Psoas muscle (tissue), 8 donors: ENCODE results near the gene GSE1. TPM values are rescaled to one million over a fixed set of nuclear protein-coding genes. Genes with fewer than 3 reads are reported as not detected.
"Not testable (repeated sequence)": the region's sequence is repeated elsewhere in the genome, so short reads cannot be mapped to it uniquely, and the experiment has no call there.

ENCODE experiments used
- ATAC-seq, 4 donors: fragments of 200-7000 bp; cut with Tn5 transposase; one replicate each; pipeline ENCODE4 v1.9.1; 2020; ENCODE audit warnings: moderate library complexity in 3 of 4, mild to moderate bottlenecking in 2 of 4
- DNase-seq, 2 donors: peaks; one replicate each; pipeline ENCODE4 v3.0.0-alpha.2; 2020
- H3K27ac ChIP-seq: fragments of 200-600 bp; one replicate; pipeline ENCODE4 v1.8.0; 2022
- H3K27me3 ChIP-seq, 3 donors: fragments of 200-600 bp in 1 of 3; one replicate each; pipeline versions ENCODE4 v1.6.1 to v1.8.0; 2013 to 2022; ENCODE audit warnings: low read length in 2 of 3, mild to moderate bottlenecking in 2 of 3, moderate library complexity in 1 of 3; ENCODE audit not compliant: insufficient read depth in 3 of 3
- H3K36me3 ChIP-seq, 2 donors: fragments of 200-600 bp in 1 of 2; one replicate each; pipeline versions ENCODE4 v1.6.1 to v1.8.0; 2013 to 2022; ENCODE audit warnings: low read depth in 1 of 2, mild to moderate bottlenecking in 1 of 2, moderate library complexity in 1 of 2; ENCODE audit not compliant: insufficient read depth in 1 of 2
- H3K4me1 ChIP-seq: fragments of 200-600 bp; one replicate; pipeline ENCODE4 v1.8.0; 2022
- H3K4me3 ChIP-seq: fragments of 200-600 bp; one replicate; pipeline ENCODE4 v1.8.0; 2022; ENCODE audit warnings: mild to moderate bottlenecking
- H3K9me3 ChIP-seq: fragments of 200-600 bp; one replicate; pipeline ENCODE4 v1.8.0; 2022
- WGBS, 3 donors: extraction: QIAGEN DNeasy Blood & Tissue Kit; methylation state at CpG; one replicate each; pipeline versions ENCODE4 v1.1.6 to v1.1.7; 2013; 5-methylcytosine and 5-hydroxymethylcytosine counted together
- intact Hi-C, 2 donors: fragments of 100-400 bp; cut with DNase I; formaldehyde crosslinking; loops; one replicate each; pipeline versions ENCODE4 v1.11.0 to v1.14.2; 2022
- polyA plus RNA-seq, 3 donors: library from polyadenylated mRNA; stranded (reverse); fragments of 200-250 nt; gene quantifications; one replicate each; pipeline ENCODE4 v1.2.3, GENCODE V29; 2013
- total RNA-seq, 4 donors: library from RNA; stranded (reverse); fragmentation: NEBNext Ultra II Directional in 2 of 4; extraction: Animal tissue kit (Norgen Biotek cat#: 25700) in 2 of 4; gene quantifications; one replicate each; pipeline versions ENCODE4 v1.2.1 to v1.2.4, GENCODE V29; 2021 to 2023
- TF ChIP-seq, protein P1 (sequence below): fragments of 200-600 bp; IDR thresholded peaks from one replicate; pipeline ENCODE4 v1.8.0; 2022; ENCODE audit warnings: antibody characterized with exemption
- donor health status: healthy with polysubstance abuse.
- donor health status: DM: no; HTN: no; CAD: no; lungs with moderate emphysema.
- donor health status: Bipolar disorder and iron deficiency.
- donor health status: healthy.
- donor health status: DM: yes; HTN: yes; CAD: no.
- donor health status: DM: no; HTN: no; CAD: no.
- donor health status: DM: no; HTN: no; CAD: no.
- donor health status: DM: yes; HTN: yes; CAD: no.

Gene GSE1
- total and polyA plus RNA-seq, 7 donors, result 10.8 to 90.5 (median 47.0) TPM

GRCh38 chr16:85588562-85589503 lies 24.3 kb upstream of the GSE1 start:
- WGBS, 3 donors, result 86 to 87% (median 86%) methylated on average over 21 to 27 of the region's 27 CpGs
- TF ChIP-seq, protein P1, sequence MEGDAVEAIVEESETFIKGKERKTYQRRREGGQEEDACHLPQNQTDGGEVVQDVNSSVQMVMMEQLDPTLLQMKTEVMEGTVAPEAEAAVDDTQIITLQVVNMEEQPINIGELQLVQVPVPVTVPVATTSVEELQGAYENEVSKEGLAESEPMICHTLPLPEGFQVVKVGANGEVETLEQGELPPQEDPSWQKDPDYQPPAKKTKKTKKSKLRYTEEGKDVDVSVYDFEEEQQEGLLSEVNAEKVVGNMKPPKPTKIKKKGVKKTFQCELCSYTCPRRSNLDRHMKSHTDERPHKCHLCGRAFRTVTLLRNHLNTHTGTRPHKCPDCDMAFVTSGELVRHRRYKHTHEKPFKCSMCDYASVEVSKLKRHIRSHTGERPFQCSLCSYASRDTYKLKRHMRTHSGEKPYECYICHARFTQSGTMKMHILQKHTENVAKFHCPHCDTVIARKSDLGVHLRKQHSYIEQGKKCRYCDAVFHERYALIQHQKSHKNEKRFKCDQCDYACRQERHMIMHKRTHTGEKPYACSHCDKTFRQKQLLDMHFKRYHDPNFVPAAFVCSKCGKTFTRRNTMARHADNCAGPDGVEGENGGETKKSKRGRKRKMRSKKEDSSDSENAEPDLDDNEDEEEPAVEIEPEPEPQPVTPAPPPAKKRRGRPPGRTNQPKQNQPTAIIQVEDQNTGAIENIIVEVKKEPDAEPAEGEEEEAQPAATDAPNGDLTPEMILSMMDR, result no peak
- no peak for DNase-seq
- Histone ChIP-seq H3K36me3 (no peaks in the 10 kb centered on the region), H3K27ac (no peak overlapping the region), H3K4me3 (no peak overlapping the region), H3K27me3 (no peaks in the 10 kb centered on the region), H3K9me3 (no peaks in the 10 kb centered on the region), H3K4me1 (peaks cover 18% of the 10 kb centered on the region)
- ATAC-seq, result no peak
- intact Hi-C loops, result no loop called here

- no peaks in the 10 kb centered on the region for H3K36me3 ChIP-seq
- peaks cover 18% of the 10 kb centered on the region for H3K4me1 ChIP-seq
- no peaks in the 10 kb centered on the region for H3K27me3 ChIP-seq
- no peak for DNase-seq
- intact Hi-C loops, result no loop called here
- no peak overlapping the region for H3K4me3 ChIP-seq
- no peak overlapping the region for H3K27ac ChIP-seq
- TF ChIP-seq, protein P1, result no peak
- 97 to 98% (median 98%) methylated on average over 20 of the region's 20 CpGs for WGBS, 3 donors
- H3K9me3 ChIP-seq, result no peaks in the 10 kb centered on the region
- ATAC-seq, result no peak
Observed at GRCh38 chr16:85589688-85590505, 23.2 kb upstream of the GSE1 start.

DNA sequence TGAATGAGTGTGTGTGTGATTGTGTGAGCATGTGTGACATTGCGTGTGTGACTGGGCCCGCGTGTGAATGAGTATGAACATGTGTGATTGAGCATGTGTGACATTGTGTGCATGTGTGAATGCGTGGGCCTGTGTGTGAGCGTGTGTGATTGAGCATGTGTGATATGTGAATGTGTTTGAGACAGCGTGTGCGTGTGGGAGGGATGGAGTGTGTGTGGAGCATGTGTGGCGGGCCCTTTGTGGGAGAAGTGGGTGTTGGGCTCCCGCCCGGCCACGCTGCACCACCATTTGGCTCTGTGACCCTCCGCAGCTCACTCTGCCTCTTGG lies 22.7 kb upstream of the GSE1 start:
- WGBS, 3 donors, result 95 to 98% (median 97%) methylated on average over 12 of the region's 12 CpGs
- H3K27ac ChIP-seq, result no peak overlapping the region
- no peaks in the 10 kb centered on the region for H3K36me3 ChIP-seq
- peaks cover 15% of the 10 kb centered on the region for H3K4me1 ChIP-seq
- DNase-seq, result no peak
- H3K4me3 ChIP-seq, result no peak overlapping the region
- TF ChIP-seq, protein P1, result no peak
- no peak for ATAC-seq
- H3K9me3 ChIP-seq, result no peaks in the 10 kb centered on the region
- no peaks in the 10 kb centered on the region for H3K27me3 ChIP-seq
- intact Hi-C loops, result no loop called here

GRCh38 chr16:85591381-85591780 lies 21.7 kb upstream of the GSE1 start:
- H3K27ac ChIP-seq, result no peak overlapping the region
- ATAC-seq, result no peak
- DNase-seq, result no peak
- no peaks in the 10 kb centered on the region for H3K36me3 ChIP-seq
- no peaks in the 10 kb centered on the region for H3K9me3 ChIP-seq
- H3K4me3 ChIP-seq, result no peak overlapping the region
- TF ChIP-seq, protein P1, result no peak
- H3K4me1 ChIP-seq, result peaks cover 7% of the 10 kb centered on the region
- WGBS, 3 donors, result 88 to 93% (median 92%) methylated on average over 11 of the region's 11 CpGs
- no peaks in the 10 kb centered on the region for H3K27me3 ChIP-seq
- intact Hi-C loops, result no loop called here

DNA sequence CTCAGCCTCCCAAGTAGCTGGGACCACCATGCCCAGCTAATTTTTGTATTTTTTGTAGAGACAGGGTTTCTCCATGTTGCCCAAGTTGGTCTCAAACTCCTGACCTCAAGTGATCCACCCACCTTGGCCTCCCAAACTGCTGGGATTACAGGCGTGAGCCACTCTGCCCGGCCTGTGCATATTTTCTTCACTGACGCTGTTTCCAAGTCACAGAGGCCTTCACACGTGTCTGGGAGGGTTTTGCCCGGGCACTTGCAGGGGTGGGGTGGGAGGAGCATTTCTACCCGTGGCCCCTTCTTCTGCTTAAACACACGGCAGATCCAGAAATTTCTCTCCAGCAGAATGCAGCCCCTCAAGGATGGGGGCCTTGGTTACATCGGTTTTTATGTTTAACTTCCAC lies 20.8 kb upstream of the GSE1 start:
- H3K27ac ChIP-seq, DNase-seq, H3K4me3 ChIP-seq, H3K36me3 ChIP-seq, ATAC-seq, intact Hi-C loops, H3K27me3 ChIP-seq, H3K4me1 ChIP-seq, H3K9me3 ChIP-seq: not testable (repeated sequence)
- WGBS, 3 donors, result 56 to 63% (median 61%) methylated on average over 8 of the region's 8 CpGs
